NCI-H146 treated with DMSO at 0.1 percent for 48 hours (cell line): ENCODE results near the gene DDX3X.
"Not testable (repeated sequence)": the region's sequence is repeated elsewhere in the genome, so short reads cannot be mapped to it uniquely, and the experiment has no call there.

Experiments used
- DNase-seq: peaks from one replicate; lab custom pipeline; 2025; ENCODE audit not compliant: unreplicated experiment; lab: John Stamatoyannopoulos, UW

The DDX3X gene

DNA sequence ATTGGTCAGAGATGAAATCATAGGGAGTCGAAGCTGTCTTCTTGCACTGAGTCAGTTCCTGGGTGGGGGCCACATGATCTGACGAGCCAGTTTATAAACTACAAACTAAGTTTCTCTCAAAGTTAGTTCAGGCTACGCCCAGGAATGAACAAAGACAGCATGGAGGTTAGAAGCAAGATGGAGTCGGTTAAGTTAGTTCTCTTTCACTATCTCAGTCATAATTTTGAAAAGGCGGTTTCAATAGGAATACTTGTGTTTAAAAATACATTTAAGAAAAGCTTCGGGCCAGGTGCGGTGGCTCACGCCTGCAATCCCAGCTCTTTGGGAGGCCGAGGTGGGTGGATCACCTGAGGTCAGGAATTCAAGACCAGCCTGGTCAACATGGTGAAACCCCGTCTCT is 77.3 kb downstream of the DDX3X start:
- DNase-seq: not testable (repeated sequence)

GRCh38 chrX:41412261-41413081 is 78.5 kb downstream of the DDX3X start:
- DNase-seq: peak; percentile 11
